Adrenal gland (tissue), 5 donors: ENCODE data around the gene ZNF446.

Source experiments
- POLR2A ChIP-seq, 2 donors: fragments of 450-650 bp; IDR thresholded peaks; one replicate each; pipeline ENCODE4 v1.6.1; 2017; ENCODE audit warnings: antibody characterized with exemption in 2 of 2, mild to moderate bottlenecking in 2 of 2, moderate library complexity in 1 of 2
- TF ChIP-seq, protein P1 (sequence below), 6 experiments: fragments of 450-650 bp in 4 of 6; fragments of 200-600 bp in 2 of 6; sonication (generic) in 1 of 6; IDR thresholded peaks; 1 replicate in 5 of 6; 2 replicates in 1 of 6; pipeline versions ENCODE4 v1.5.1 to v1.8.0; 2016 to 2021; ENCODE audit warnings: antibody characterized with exemption in 6 of 6, mild to moderate bottlenecking in 2 of 6, moderate library complexity in 1 of 6
- donor health status: DM: no; HTN: no; CAD: no.

DNA sequence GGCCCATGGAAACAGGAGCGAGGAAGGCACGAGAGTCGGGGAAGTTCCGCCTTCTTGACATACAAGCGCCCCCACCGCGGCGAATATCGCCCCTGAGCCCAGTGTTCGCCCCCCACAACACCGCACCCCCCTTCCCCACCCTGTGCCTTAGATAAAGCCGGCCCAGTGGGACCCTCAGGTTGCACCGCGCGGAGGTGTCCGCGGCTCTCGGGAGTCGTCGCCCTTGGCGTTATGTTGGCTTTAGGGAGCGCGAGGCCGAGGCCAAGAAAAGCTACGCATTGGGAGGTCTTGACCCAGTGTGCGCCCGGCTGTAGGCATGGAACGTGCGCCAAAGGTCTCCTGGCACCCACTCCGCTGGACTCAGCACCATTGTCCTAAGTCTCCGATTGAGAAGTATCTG is 35.6 kb upstream of the ZNF446 start:
- TF ChIP-seq, protein P1, sequence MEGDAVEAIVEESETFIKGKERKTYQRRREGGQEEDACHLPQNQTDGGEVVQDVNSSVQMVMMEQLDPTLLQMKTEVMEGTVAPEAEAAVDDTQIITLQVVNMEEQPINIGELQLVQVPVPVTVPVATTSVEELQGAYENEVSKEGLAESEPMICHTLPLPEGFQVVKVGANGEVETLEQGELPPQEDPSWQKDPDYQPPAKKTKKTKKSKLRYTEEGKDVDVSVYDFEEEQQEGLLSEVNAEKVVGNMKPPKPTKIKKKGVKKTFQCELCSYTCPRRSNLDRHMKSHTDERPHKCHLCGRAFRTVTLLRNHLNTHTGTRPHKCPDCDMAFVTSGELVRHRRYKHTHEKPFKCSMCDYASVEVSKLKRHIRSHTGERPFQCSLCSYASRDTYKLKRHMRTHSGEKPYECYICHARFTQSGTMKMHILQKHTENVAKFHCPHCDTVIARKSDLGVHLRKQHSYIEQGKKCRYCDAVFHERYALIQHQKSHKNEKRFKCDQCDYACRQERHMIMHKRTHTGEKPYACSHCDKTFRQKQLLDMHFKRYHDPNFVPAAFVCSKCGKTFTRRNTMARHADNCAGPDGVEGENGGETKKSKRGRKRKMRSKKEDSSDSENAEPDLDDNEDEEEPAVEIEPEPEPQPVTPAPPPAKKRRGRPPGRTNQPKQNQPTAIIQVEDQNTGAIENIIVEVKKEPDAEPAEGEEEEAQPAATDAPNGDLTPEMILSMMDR (IDR thresholded peaks at IDR 0.05), result no peak
- TF ChIP-seq POLR2A (IDR thresholded peaks at IDR 0.05), result no peak
